HUES64 (cell line): ENCODE data around the gene ENTPD8.
A peak's percentile ranks its signal among the peaks of the same experiment; 100 is the strongest.
"Not testable (repeated sequence)": the region's sequence is repeated elsewhere in the genome, so short reads cannot be mapped to it uniquely, and the experiment has no call there.

ENCODE experiments used
- H3K27ac ChIP-seq: 2 replicates; pipeline ENCODE4 v1.7.0; 2013; ENCODE audit warnings: low read depth, low read length, inconsistent platforms
- H3K27me3 ChIP-seq: 2 replicates; pipeline ENCODE4 v1.6.1; 2013; ENCODE audit warnings: mild to moderate bottlenecking, low read length; ENCODE audit not compliant: insufficient read depth
- H3K36me3 ChIP-seq: 2 replicates; pipeline ENCODE4 v1.6.1; 2013; ENCODE audit warnings: mild to moderate bottlenecking, low read length; ENCODE audit not compliant: insufficient read depth
- H3K4me1 ChIP-seq: 2 replicates; pipeline ENCODE4 v1.6.1; 2013; ENCODE audit warnings: mild to moderate bottlenecking, low read length, moderate library complexity; ENCODE audit not compliant: insufficient read depth
- H3K4me3 ChIP-seq: 2 replicates; pipeline ENCODE4 v1.5.1; 2013; ENCODE audit warnings: mild to moderate bottlenecking, low read length, moderate library complexity
- H3K9ac ChIP-seq: 2 replicates; pipeline ENCODE4 v1.6.1; 2013; ENCODE audit warnings: mild to moderate bottlenecking, low read depth, low read length
- H3K9me3 ChIP-seq: 2 replicates; pipeline ENCODE4 v1.6.1; 2013; ENCODE audit warnings: low read depth, low read length; ENCODE audit not compliant: insufficient read depth
- WGBS: fragments of 150-250, 120-280 bp; methylation state at CpG from one replicate; pipeline ENCODE4 v1.1.7; 2013; ENCODE audit warnings: missing lambda C conversion rate; 5-methylcytosine and 5-hydroxymethylcytosine counted together

ENTPD8 gene

GRCh38 chr9:137467896-137468295 lies 26.7 kb upstream of the ENTPD8 start:
- Histone ChIP-seq H3K4me3 (no peak overlapping the region), H3K36me3 (no peaks in the 10 kb centered on the region), H3K27me3 (peaks cover 3% of the 10 kb centered on the region; the same call in 1 of the 2 replicates), H3K27ac (no peak overlapping the region), H3K9me3 (no peaks in the 10 kb centered on the region), H3K9ac (no peak overlapping the region), H3K4me1 (no peaks in the 10 kb centered on the region)
- WGBS: 93% methylated on average over 7 of the region's 7 CpGs

DNA sequence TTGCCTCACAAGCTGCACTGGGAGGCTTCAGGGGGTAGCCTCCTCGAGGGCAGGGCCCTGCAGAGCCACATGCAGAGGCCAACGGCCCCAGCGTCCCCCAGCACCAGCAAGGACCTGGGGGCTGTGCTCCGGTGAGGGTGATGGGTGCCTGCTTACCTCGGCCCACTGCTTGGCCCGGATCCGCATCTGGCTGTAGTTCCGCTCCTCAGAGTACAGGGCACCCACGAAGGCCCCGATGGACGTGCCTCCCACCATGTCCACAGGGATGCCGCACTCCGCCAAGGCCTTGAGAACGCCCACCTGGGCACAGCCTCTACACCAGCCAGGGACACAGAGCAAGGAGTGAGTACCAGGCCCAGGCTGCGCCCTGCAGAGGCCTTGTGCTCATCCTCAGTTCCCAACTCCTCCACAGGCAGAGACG lies 26.0 kb upstream of the ENTPD8 start:
- Histone ChIP-seq H3K27ac (no peak overlapping the region), H3K4me3 (no peak overlapping the region), H3K9me3 (no peaks in the 10 kb centered on the region), H3K27me3 (peaks cover 10% of the 10 kb centered on the region), H3K4me1 (no peaks in the 10 kb centered on the region), H3K9ac (no peak overlapping the region), H3K36me3 (no peaks in the 10 kb centered on the region)
- WGBS: 94% methylated on average over 16 of the region's 16 CpGs

GRCh38 chr9:137466389-137467085 lies 25.4 kb upstream of the ENTPD8 start:
- 94% methylated on average over 35 of the region's 35 CpGs for WGBS

GRCh38 chr9:137465720-137466388 lies 24.7 kb upstream of the ENTPD8 start:
- Histone ChIP-seq H3K9ac (no peak overlapping the region), H3K9me3 (no peaks in the 10 kb centered on the region), H3K27ac (no peak overlapping the region), H3K4me3 (no peak overlapping the region), H3K4me1 (no peaks in the 10 kb centered on the region), H3K36me3 (no peaks in the 10 kb centered on the region), H3K27me3 (peaks cover 15% of the 10 kb centered on the region)
- WGBS: 91% methylated on average over 23 of the region's 23 CpGs

More at GRCh38 chr9:137466389-137467085, 25.4 kb upstream of the ENTPD8 start:
- not testable (repeated sequence) for H3K4me3 ChIP-seq, H3K9ac ChIP-seq, H3K4me1 ChIP-seq, H3K36me3 ChIP-seq, H3K27ac ChIP-seq, H3K9me3 ChIP-seq
- H3K27me3 ChIP-seq: peaks cover 15% of the 10 kb centered on the region

DNA sequence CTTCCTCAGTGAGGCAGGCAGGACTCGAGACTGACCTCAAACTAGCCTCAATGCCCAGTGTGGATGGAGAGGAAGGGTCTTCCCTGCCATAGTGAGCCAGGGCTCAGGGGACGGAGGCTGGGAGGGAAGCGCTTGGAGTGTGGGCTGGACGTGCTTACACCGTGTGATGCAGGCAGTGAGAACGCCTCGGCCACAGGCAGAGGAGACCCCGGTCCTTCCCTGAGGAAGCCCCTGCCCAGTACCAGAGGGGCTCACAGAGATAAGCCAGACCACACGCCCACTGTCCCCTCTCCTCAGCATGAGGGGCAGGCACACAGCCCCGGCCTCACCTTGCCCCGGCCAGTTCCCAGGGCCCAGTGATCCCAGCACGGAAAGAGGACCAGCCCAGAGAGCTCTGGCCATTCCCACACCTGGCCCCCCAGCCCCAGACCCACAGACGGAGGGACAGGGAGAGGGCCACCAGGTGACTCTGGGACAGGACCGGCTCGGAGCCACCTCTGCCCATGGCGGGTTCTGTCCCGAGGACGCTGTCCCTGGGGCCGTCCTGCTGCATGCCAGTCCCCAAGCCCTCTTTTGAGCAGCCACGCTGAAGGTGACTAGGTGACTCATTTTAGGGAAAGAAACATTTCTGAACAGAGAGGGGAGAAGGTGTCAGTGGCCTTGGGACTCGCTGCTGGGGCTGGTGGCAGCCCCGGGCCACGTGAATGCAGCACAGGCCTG lies 24.0 kb upstream of the ENTPD8 start:
- Histone ChIP-seq H3K4me3 (no peak overlapping the region), H3K36me3 (no peaks in the 10 kb centered on the region), H3K9me3 (no peaks in the 10 kb centered on the region), H3K4me1 (no peaks in the 10 kb centered on the region), H3K27ac (no peak overlapping the region), H3K9ac (no peak overlapping the region), H3K27me3 (peaks cover 15% of the 10 kb centered on the region)
- 91% methylated on average over 23 of the region's 23 CpGs for WGBS

GRCh38 chr9:137464291-137464999 lies 23.3 kb upstream of the ENTPD8 start:
- no peaks in the 10 kb centered on the region for H3K4me1 ChIP-seq
- no peak overlapping the region for H3K27ac ChIP-seq
- peaks cover 20% of the 10 kb centered on the region for H3K27me3 ChIP-seq
- no peak overlapping the region for H3K4me3 ChIP-seq
- WGBS: 93% methylated on average over 28 of the region's 28 CpGs
- H3K9ac ChIP-seq: no peak overlapping the region
- H3K9me3 ChIP-seq: no peaks in the 10 kb centered on the region
- no peaks in the 10 kb centered on the region for H3K36me3 ChIP-seq

DNA sequence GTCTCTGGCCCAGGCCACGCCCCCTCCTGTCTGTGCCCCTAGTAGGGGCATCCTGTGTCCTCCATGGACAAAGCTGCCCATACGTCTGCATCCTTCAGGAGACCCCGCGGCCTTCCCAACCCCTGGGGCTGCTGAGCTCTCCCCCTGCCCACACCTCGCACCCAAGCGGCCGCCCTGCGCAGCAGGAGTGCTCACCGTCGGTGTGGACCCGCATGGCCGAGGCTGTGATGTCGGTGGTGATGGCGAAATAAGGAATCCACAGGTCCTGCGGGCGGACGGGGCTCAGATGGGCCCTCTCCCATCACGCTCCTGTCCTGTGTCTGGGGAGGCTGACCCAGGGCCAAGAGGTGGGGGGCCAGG lies 22.8 kb upstream of the ENTPD8 start:
- no peaks in the 10 kb centered on the region for H3K4me1 ChIP-seq
- WGBS: 93% methylated on average over 18 of the region's 18 CpGs
- no peak overlapping the region for H3K4me3 ChIP-seq

DNA sequence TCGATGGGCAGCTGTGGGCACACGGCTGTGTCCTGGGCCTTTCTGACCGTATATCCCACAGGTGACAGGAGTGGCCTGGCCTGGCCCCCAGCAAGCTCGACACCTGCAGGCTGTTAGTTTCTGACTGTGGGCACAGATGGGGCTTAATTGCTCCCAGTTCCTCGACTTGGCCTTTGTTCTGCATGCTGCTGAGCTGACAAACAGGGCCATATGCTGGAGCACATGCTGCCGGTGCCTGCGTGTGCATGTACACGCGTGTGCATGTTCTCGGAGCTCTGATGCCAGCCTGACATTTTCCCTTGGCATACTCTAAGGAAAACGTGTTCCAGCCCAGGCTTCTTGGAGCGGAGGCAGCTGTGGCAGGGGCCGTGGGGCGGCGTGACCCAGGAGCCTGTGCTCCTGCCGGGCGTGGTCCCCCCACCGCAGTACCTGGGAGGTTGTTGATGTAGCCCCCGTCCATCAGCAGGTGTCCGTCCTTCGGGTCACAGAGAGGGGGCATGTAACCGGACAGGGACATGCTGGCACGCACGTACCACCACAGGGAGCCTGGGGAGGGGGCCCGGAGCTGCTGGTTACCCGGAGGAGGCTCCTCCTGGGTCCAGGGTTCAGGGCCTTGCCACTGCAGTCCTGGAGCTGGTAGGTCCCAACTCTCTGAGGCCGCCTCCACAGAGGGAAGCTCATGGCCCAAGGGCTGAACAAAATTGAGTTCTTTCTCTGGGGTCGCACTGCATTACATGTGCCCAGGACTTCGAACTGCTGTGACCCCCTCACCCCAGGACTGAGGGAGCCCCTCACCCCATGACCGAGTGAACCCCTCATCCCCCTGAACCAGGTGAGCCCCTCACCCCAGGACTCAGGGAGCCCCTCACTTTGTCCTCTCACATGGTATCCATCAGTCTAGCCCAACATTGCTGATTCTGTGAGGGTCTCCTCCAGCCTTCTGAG lies 22.1 kb upstream of the ENTPD8 start:
- no peaks in the 10 kb centered on the region for H3K9me3 ChIP-seq
- 92% methylated on average over 30 of the region's 30 CpGs for WGBS

More for the DNA sequence above, 22.8 kb upstream of the ENTPD8 start:
- no peaks in the 10 kb centered on the region for H3K36me3 ChIP-seq
- no peak overlapping the region for H3K27ac ChIP-seq
- no peaks in the 10 kb centered on the region for H3K9me3 ChIP-seq
- H3K9ac ChIP-seq: no peak overlapping the region
- peaks cover 20% of the 10 kb centered on the region for H3K27me3 ChIP-seq

DNA sequence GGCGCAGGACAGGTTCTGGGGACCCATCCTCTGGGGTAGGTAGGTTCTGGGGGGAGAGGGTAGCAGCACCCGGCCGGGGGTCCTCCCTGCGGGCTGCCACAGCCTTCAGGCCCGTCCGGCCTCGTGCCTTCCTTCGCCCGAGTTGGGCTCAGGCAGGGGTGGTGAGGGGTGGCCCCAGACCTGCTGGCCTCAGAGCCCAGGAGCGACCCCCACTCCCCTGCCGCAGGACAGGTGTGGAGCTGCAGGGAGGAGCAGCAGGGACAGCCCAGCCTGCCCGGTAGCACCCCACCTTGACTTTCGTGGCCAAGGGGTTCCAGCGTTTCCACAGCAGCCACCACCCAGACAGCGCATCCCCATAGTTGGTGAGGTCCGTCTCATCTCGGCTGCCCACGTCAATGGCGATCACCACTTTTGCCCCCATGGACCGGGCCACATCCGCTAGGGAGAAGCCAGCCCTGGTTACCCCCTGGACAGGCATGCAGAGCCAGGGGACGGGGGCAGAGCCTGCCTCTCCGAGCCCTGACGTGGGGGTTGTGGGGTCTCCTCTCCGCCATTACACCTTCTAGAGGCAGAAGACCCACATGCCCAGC lies 21.3 kb upstream of the ENTPD8 start:
- peak overlapping the region; percentile 39; the same call in 1 of the 2 replicates for H3K4me3 ChIP-seq
- peaks cover 20% of the 10 kb centered on the region for H3K27me3 ChIP-seq
- no peak overlapping the region for H3K27ac ChIP-seq
- H3K4me1 ChIP-seq: 0 out of 2 replicates have a peak, but pooled peaks cover 7% of the 10 kb centered on the region
- WGBS: 92% methylated on average over 25 of the region's 25 CpGs
- H3K9ac ChIP-seq: no peak overlapping the region
- H3K9me3 ChIP-seq: no peaks in the 10 kb centered on the region
- no peaks in the 10 kb centered on the region for H3K36me3 ChIP-seq

More for the DNA sequence above, 22.1 kb upstream of the ENTPD8 start:
- H3K9ac ChIP-seq: no peak overlapping the region
- H3K36me3 ChIP-seq: no peaks in the 10 kb centered on the region
- H3K4me3 ChIP-seq: no peak overlapping the region
- no peak overlapping the region for H3K27ac ChIP-seq
- peaks cover 20% of the 10 kb centered on the region for H3K27me3 ChIP-seq
- H3K4me1 ChIP-seq: 0 out of 2 replicates have a peak, but pooled peaks cover 2% of the 10 kb centered on the region
